OCI-LY7 (cell line): ENCODE results near the gene PRICKLE2.

Experiments used
- CTCF ChIP-seq: fragments of 200-600 bp; sonication (generic); conservative IDR thresholded peaks from 2 replicates; pipeline ENCODE4 v1.5.1; 2014; ENCODE audit warnings: mild to moderate bottlenecking, antibody characterized with exemption, low read length, moderate library complexity, mixed read lengths
- EZH2phosphoT487 ChIP-seq: fragments of 200-600 bp; sonication (generic); IDR thresholded peaks from 2 replicates; pipeline ENCODE4 v1.6.1; 2018; ENCODE audit warnings: low read depth, borderline replicate concordance, mild to moderate bottlenecking, mixed run types, antibody characterized with exemption, low read length, moderate library complexity, mixed read lengths

DNA sequence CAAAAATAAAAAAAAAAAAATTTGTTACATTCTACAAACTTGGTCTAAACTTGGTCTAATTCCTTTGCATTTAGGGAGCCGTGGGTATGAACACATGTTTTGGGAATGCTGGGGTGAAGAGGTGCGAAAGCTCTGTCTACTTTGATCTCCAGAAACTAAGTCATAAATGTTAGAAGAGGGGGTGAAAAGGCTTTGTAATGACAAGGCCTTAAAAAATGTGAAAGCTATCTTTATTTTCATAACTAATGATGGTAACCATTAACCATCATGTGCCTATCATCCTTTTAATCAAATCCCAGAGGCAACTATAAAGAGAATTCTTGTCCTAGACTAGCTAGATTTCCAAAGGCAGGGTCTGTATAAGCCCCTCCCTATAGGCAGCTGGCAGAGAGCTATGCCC lies 60.9 kb downstream of the PRICKLE2 start:
- TF ChIP-seq CTCF (no peak), EZH2phosphoT487 (no peak)
